ENCODE measurements around the gene RALA. TPM values are rescaled to one million over a fixed set of nuclear protein-coding genes. Genes with fewer than 3 reads are reported as not detected.
"Not testable (repeated sequence)": the region's sequence is repeated elsewhere in the genome, so short reads cannot be mapped to it uniquely, and the experiment has no call there.

The RALA gene
- total RNA-seq, 2 experiments from 2014 or later: 24.5 to 27.5 TPM

- ChIA-PET POLR2A (no interaction called here), CTCF (interaction anchor here (13.3 kb wide), 1 partner anchor 170 kb away, joined by 163 read pairs; no protein-coding TSS in a partner anchor)
- TF ChIP-seq, protein P1, sequence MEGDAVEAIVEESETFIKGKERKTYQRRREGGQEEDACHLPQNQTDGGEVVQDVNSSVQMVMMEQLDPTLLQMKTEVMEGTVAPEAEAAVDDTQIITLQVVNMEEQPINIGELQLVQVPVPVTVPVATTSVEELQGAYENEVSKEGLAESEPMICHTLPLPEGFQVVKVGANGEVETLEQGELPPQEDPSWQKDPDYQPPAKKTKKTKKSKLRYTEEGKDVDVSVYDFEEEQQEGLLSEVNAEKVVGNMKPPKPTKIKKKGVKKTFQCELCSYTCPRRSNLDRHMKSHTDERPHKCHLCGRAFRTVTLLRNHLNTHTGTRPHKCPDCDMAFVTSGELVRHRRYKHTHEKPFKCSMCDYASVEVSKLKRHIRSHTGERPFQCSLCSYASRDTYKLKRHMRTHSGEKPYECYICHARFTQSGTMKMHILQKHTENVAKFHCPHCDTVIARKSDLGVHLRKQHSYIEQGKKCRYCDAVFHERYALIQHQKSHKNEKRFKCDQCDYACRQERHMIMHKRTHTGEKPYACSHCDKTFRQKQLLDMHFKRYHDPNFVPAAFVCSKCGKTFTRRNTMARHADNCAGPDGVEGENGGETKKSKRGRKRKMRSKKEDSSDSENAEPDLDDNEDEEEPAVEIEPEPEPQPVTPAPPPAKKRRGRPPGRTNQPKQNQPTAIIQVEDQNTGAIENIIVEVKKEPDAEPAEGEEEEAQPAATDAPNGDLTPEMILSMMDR (IDR thresholded peaks at IDR 0.05): no peak
- Mint-ChIP-seq H3K4me1 (ENCODE audit: low read depth) (peaks cover 5% of the 10 kb centered on the region), H3K4me3 (no peak overlapping the region), H3K36me3 (ENCODE audit: low read depth) (no peaks in the 10 kb centered on the region), H3K9me3 (no peaks in the 10 kb centered on the region), H3K27me3 (no peaks in the 10 kb centered on the region), H3K27ac (no peak overlapping the region)
- intact Hi-C loops (cut with DNase I, micrococcal nuclease): no loop called here
- Histone ChIP-seq H3K36me3 (ENCODE audit: insufficient read depth, low read length) (no peaks in the 10 kb centered on the region), H3K27ac (ENCODE audit: low read depth in 1 of 2, low read length in 2 of 2) (no peak overlapping the region), H3K27me3 (ENCODE audit: control insufficient read depth in 1 of 2, insufficient read depth in 2 of 2, low read length in 2 of 2) (no peaks in the 10 kb centered on the region), H3K4me1 (ENCODE audit: insufficient read depth, low read length) (no peaks in the 10 kb centered on the region), H3K9me3 (ENCODE audit: control insufficient read depth in 1 of 2, insufficient read depth in 1 of 2, low read length in 2 of 2) (no peaks in the 10 kb centered on the region), H3K4me3 (ENCODE audit: low read length) (no peak overlapping the region)
- no peak for DNase-seq
- no peak for ATAC-seq (ENCODE audit: poor library complexity)
Measured at GRCh38 chr7:39750253-39751077, 127.1 kb downstream of the RALA start.

DNA sequence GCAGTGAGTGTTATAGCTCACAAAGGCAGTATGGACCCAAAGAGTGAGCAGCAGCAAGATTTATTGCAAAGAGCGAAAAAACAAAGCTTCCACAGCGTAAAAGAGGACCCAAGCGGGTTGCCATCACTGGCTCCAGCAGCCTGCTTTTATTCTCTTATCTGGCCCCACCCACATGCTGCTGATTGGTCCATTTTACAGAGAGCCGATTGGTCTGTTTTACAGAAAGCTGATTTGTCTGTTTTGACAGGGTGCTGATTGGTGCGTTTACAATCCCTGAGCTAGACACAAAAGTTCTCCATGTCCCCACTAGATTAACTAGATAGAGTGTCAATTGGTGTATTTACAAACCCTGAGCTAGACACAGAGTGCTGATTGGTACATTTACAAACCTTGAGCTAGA is 129.9 kb downstream of the RALA start:
- DNase-seq; ATAC-seq (ENCODE audit: poor library complexity); H3K4me3 ChIP-seq (ENCODE audit: low read length); POLR2A ChIA-PET; H3K4me3 Mint-ChIP-seq; H3K27ac ChIP-seq (ENCODE audit: low read depth in 1 of 2, low read length in 2 of 2); H3K27me3 Mint-ChIP-seq; H3K27ac Mint-ChIP-seq; H3K9me3 Mint-ChIP-seq; H3K9me3 ChIP-seq (ENCODE audit: control insufficient read depth in 1 of 2, insufficient read depth in 1 of 2, low read length in 2 of 2); CTCF ChIA-PET; H3K4me1 ChIP-seq (ENCODE audit: insufficient read depth, low read length); H3K36me3 Mint-ChIP-seq (ENCODE audit: low read depth); intact Hi-C loops (cut with DNase I, micrococcal nuclease); H3K36me3 ChIP-seq (ENCODE audit: insufficient read depth, low read length); H3K4me1 Mint-ChIP-seq (ENCODE audit: low read depth); H3K27me3 ChIP-seq (ENCODE audit: control insufficient read depth in 1 of 2, insufficient read depth in 2 of 2, low read length in 2 of 2): not testable (repeated sequence)

GRCh38 chr7:39753823-39754325 is 130.5 kb downstream of the RALA start:
- Mint-ChIP-seq H3K36me3 (ENCODE audit: low read depth) (no peaks in the 10 kb centered on the region), H3K27me3 (no peaks in the 10 kb centered on the region), H3K27ac (no peak overlapping the region), H3K4me1 (ENCODE audit: low read depth) (no peaks in the 10 kb centered on the region), H3K9me3 (no peaks in the 10 kb centered on the region), H3K4me3 (no peak overlapping the region)
- TF ChIP-seq, protein P1 (IDR thresholded peaks at IDR 0.05): no peak
- H3K36me3 ChIP-seq (ENCODE audit: insufficient read depth, low read length): no peaks in the 10 kb centered on the region
- H3K27ac ChIP-seq (ENCODE audit: low read depth in 1 of 2, low read length in 2 of 2): no peak overlapping the region
- ChIA-PET POLR2A (no interaction called here), CTCF (no interaction called here)
- H3K4me1 ChIP-seq (ENCODE audit: insufficient read depth, low read length): no peaks in the 10 kb centered on the region
- no peak overlapping the region for H3K4me3 ChIP-seq (ENCODE audit: low read length)
- ATAC-seq (ENCODE audit: poor library complexity) (no peak), DNase-seq (no peak)
- no peaks in the 10 kb centered on the region for H3K27me3 ChIP-seq (ENCODE audit: control insufficient read depth in 1 of 2, insufficient read depth in 2 of 2, low read length in 2 of 2)
- intact Hi-C loops (cut with DNase I, micrococcal nuclease): no loop called here
- H3K9me3 ChIP-seq (ENCODE audit: control insufficient read depth in 1 of 2, insufficient read depth in 1 of 2, low read length in 2 of 2): no peaks in the 10 kb centered on the region
